Measurements from ENCODE around the gene LYRM4.

DNA sequence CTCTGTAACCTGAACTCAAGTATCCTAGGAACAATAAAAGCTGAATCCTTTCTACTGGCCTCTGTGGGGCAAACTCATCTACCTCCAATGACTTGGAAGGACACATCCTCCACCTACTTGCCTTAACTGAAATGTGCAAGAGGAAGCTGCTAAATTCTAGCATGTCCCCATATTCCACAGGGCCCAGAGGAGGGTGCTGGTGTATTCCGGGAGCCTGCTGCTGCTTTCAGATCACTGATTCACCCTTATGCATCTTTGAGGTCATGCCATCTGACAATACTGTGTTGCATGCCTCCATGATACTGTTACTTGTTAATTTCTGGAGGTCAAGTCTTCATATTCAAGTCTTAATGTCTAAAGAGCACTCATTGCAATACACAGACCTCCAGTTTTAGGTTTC is 40.3 kb downstream of the LYRM4 start:
- TF ChIP-seq POLR2A (IDR thresholded peaks at IDR 0.05; ENCODE audit: low read length): no peak
- TF ChIP-seq GATA1 (IDR thresholded peaks at IDR 0.05; ENCODE audit: low read depth, low read length): no peak

Data from erythroblast (primary cell).